Limb (tissue), 2 donors: ENCODE measurements around the gene RAD18.
A peak's percentile ranks its signal among the peaks of the same experiment; 100 is the strongest.

Source experiments
- DNase-seq, 2 donors: peaks; one replicate each; pipeline ENCODE4 v3.0.0-alpha.2; 2016; ENCODE audit errors: extremely low spot score in 2 of 2

Gene RAD18

GRCh38 chr3:8963137-8963853, at the start of gene RAD18:
Gene RAD18, minus strand, starts transcription at chr3:8963472. Its CDS starts 87 bp downstream, at chr3:8963385.
- peak; percentile 96 for DNase-seq

GRCh38 chr3:9012521-9012920, 49.2 kb upstream of the RAD18 start:
- DNase-seq = no peak

- DNase-seq = no peak
Observed at GRCh38 chr3:9009976-9010545, 46.8 kb upstream of the RAD18 start.

- DNase-seq = no peak
Observed at GRCh38 chr3:9008550-9009255, 45.4 kb upstream of the RAD18 start.

GRCh38 chr3:9007928-9008327, 44.7 kb upstream of the RAD18 start:
- DNase-seq = no peak

- no peak for DNase-seq
Observed at GRCh38 chr3:9007213-9007612, 43.9 kb upstream of the RAD18 start.

GRCh38 chr3:9000041-9000440, 36.8 kb upstream of the RAD18 start:
- DNase-seq = no peak

- no peak for DNase-seq
Observed at GRCh38 chr3:8997151-8997550, 33.9 kb upstream of the RAD18 start.

- peak; percentile 55 to 66 for DNase-seq
Observed at GRCh38 chr3:8996681-8997121, 33.4 kb upstream of the RAD18 start.

GRCh38 chr3:8996216-8996615, 32.9 kb upstream of the RAD18 start:
- no peak for DNase-seq

GRCh38 chr3:8994226-8994625, 31.0 kb upstream of the RAD18 start:
- DNase-seq = no peak

- DNase-seq = no peak
Observed at GRCh38 chr3:8993331-8993730, 30.1 kb upstream of the RAD18 start.

GRCh38 chr3:8992854-8993253, 29.6 kb upstream of the RAD18 start:
- DNase-seq = no peak

GRCh38 chr3:8992199-8992598, 28.9 kb upstream of the RAD18 start:
- no peak for DNase-seq

- DNase-seq = peak in 1 of 2 donors; percentile 62
Observed at GRCh38 chr3:8990266-8991215, 27.3 kb upstream of the RAD18 start.

- DNase-seq = no peak
Observed at GRCh38 chr3:8988791-8989558, 25.7 kb upstream of the RAD18 start.

- DNase-seq = no peak
Observed at GRCh38 chr3:8988384-8988655, 25.0 kb upstream of the RAD18 start.

GRCh38 chr3:8987645-8988383, 24.5 kb upstream of the RAD18 start:
- DNase-seq = peak; percentile 77 to 80

- peak in 1 of 2 donors; percentile 16 for DNase-seq
Observed at GRCh38 chr3:8987226-8987625, 24.0 kb upstream of the RAD18 start.

- peak in 1 of 2 donors; percentile 6 for DNase-seq
Observed at GRCh38 chr3:8986741-8987140, 23.5 kb upstream of the RAD18 start.
